ENCODE data around the gene ZBTB46.
A peak's percentile ranks its signal among the peaks of the same experiment; 100 is the strongest.

The ZBTB46 gene

GRCh38 chr20:63714858-63715257, 116.2 kb downstream of the ZBTB46 start:
- no peak for TF ChIP-seq CTCF (IDR thresholded peaks at IDR 0.05; ENCODE audit: low read depth, low read length, missing control alignments)
- H3K4me3 ChIP-seq (replicated peaks; ENCODE audit: low read depth, low read length) = no peak overlapping the region
- no peak for DNase-seq (ENCODE audit: extremely low read depth, low read depth)

GRCh38 chr20:63712191-63712590, 118.9 kb downstream of the ZBTB46 start:
- no peak for DNase-seq (ENCODE audit: extremely low read depth, low read depth)
- no peak overlapping the region for H3K4me3 ChIP-seq (replicated peaks; ENCODE audit: low read depth, low read length)
- TF ChIP-seq CTCF (IDR thresholded peaks at IDR 0.05; ENCODE audit: low read depth, low read length, missing control alignments) = no peak

- no peak for DNase-seq (ENCODE audit: extremely low read depth, low read depth)
- no peak overlapping the region for H3K4me3 ChIP-seq (replicated peaks; ENCODE audit: low read depth, low read length)
- no peak for TF ChIP-seq CTCF (IDR thresholded peaks at IDR 0.05; ENCODE audit: low read depth, low read length, missing control alignments)
Observed at GRCh38 chr20:63711085-63711645, 119.9 kb downstream of the ZBTB46 start.

GRCh38 chr20:63709149-63709527, 121.9 kb downstream of the ZBTB46 start:
- no peak for TF ChIP-seq CTCF (IDR thresholded peaks at IDR 0.05; ENCODE audit: low read depth, low read length, missing control alignments)
- peak overlapping the region; percentile 90 for H3K4me3 ChIP-seq (replicated peaks; ENCODE audit: low read depth, low read length)
- DNase-seq (ENCODE audit: extremely low read depth, low read depth) = no peak

- TF ChIP-seq CTCF (IDR thresholded peaks at IDR 0.05; ENCODE audit: low read depth, low read length, missing control alignments) = no peak
Observed at GRCh38 chr20:63708301-63709148, 122.5 kb downstream of the ZBTB46 start.

GRCh38 chr20:63707558-63708300, 123.3 kb downstream of the ZBTB46 start, which contains the start of the genes ARFRP1 and ZGPAT:
TSS of gene ARFRP1 (minus strand) at chr20:63707976. CDS start at chr20:63707091, 885 bp downstream.
TSS of gene ZGPAT (plus strand) at chr20:63708039. CDS start at chr20:63708581, 542 bp downstream.
- DNase-seq (ENCODE audit: extremely low read depth, low read depth) = no peak
- no peak for TF ChIP-seq CTCF (IDR thresholded peaks at IDR 0.05; ENCODE audit: low read depth, low read length, missing control alignments)
- peak within 1 kb of the TSS; percentile 90 for H3K4me3 ChIP-seq (replicated peaks; ENCODE audit: low read depth, low read length)

More at GRCh38 chr20:63708301-63709148, 122.5 kb downstream of the ZBTB46 start:
- peak overlapping the region; percentile 90 for H3K4me3 ChIP-seq (replicated peaks; ENCODE audit: low read depth, low read length)
- DNase-seq (ENCODE audit: extremely low read depth, low read depth) = no peak

Measured in HFF-Myc (cell line).